Measurements from ENCODE around the gene TIPRL. TPM values are rescaled to one million over a fixed set of nuclear protein-coding genes. Genes with fewer than 3 reads are reported as not detected.

Gene TIPRL
- total and polyA plus RNA-seq, 11 donors, result 11.8 to 39.4 (median 32.7) TPM

DNA sequence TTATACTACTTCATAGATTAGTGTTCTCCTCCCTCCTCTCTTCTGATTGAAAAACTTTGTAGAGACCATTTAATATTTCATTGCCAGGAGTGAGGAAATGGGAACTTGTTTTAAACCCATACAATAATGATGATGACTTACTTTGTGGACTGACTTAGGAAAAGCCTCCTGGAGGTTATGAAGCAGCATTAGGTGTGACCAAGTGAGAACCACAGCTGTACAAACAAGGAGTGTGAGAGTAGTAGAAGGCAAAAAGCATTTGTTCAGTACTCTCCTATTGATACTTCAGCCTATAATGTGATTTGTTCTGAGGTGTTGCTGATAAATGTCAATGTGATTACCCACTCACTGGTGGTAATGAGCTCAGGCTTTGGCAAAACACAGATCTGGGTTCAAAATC is 8.4 kb downstream of the TIPRL start:
- no peak for DNase-seq
- H3K36me3 ChIP-seq, result peaks cover 0 to 76% (median 64%) of the 10 kb centered on the region in 9 donors

DNA sequence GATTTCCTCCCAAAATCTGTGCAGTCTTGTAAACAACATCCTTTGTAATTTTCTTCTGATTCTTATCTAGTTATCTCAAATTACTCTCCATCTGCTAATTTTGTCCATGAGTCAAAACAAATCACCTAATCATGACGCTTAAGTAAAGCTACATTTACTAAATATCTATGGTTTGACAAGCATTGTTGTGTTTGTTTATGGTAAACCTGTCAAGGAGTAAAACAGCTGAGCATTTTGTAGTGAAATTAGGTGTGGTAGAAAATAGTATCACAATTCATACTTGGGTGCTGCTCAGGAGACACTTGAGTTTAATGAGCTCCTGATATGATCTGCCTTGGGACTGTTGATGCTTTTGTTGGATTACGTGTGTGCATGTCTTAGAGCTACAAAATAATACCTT is 11.6 kb downstream of the TIPRL start:
- Histone ChIP-seq H3K4me1 (no peaks in the 10 kb centered on the region), H3K36me3 (peaks cover 0 to 97% (median 70%) of the 10 kb centered on the region in 9 donors), H3K27ac (no peak overlapping the region), H3K27me3 (no peaks in the 10 kb centered on the region), H3K9me3 (no peaks in the 10 kb centered on the region), H3K4me3 (no peak overlapping the region)
- TF ChIP-seq CTCF (IDR thresholded peaks at IDR 0.05), result no peak
- TF ChIP-seq POLR2A (IDR thresholded peaks at IDR 0.05), result no peak
- WGBS, 4 donors, result 57 to 72% (median 65%) methylated on average over 2 of the region's 2 CpGs
- intact Hi-C loops (cut with DNase I), result no loop called here
- no peak for DNase-seq
- ATAC-seq, result no peak

More for the DNA sequence above, 8.4 kb downstream of the TIPRL start:
- Histone ChIP-seq H3K27me3 (no peaks in the 10 kb centered on the region), H3K27ac (no peak overlapping the region), H3K4me3 (no peak overlapping the region), H3K9me3 (no peaks in the 10 kb centered on the region), H3K4me1 (no peaks in the 10 kb centered on the region)
- no peak for TF ChIP-seq CTCF (IDR thresholded peaks at IDR 0.05)
- TF ChIP-seq POLR2A (IDR thresholded peaks at IDR 0.05), result no peak
- no peak for ATAC-seq
- intact Hi-C loops (cut with DNase I), result no loop called here

DNA sequence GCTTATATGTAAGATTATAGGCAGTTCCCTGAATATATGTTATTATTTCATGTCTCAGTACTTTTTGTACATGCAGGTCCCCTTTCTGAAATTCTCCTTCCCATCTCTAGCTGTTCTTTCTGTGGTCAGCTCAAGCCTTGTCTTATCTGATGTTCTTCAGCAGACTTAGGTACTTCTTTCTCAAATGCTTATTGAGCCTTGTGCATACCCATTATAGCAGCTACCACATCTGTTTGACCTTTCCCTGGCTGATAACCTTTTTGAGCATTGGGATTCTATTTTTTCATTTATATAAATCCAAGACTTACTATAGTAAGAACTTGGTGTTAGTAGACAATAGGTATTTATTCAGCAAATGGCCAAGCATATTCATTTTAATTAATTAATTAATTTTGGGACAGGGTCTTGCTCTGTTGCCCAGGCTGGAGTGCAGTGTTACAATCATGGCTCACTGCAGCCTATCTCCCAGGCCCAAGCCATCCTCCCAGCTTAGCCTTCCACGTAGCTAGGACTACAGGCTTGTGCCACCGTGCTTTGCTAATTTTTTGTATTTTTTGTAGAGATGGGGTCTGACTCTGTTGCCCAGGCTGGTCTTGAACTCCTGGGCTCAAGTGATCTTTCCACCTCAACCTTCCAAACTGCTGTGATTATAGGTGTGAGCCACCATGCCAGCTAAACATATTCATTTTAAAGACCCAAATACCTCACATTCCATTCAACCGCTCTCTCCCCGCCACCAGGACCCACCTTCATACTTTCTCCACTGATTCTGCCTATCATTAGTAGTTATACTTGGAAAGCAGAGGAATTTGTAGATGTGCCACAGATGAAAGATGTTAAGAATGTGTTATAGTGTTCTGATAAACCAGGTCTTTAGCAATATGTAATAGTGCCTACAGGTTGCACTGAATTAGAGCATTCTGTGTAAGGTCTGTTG is 16.7 kb downstream of the TIPRL start:
- ATAC-seq, result no peak
- WGBS, 4 donors, result 96 to 99% (median 97%) methylated on average over 4 of the region's 4 CpGs
- no peaks in the 10 kb centered on the region for H3K27me3 ChIP-seq

More for the DNA sequence above, 16.7 kb downstream of the TIPRL start:
- Histone ChIP-seq H3K4me3 (no peak overlapping the region), H3K27ac (no peak overlapping the region), H3K4me1 (no peaks in the 10 kb centered on the region), H3K36me3 (peaks cover 0 to 100% (median 80%) of the 10 kb centered on the region in 9 donors), H3K9me3 (no peaks in the 10 kb centered on the region)
- intact Hi-C loops (cut with DNase I), result no loop called here
- TF ChIP-seq CTCF (IDR thresholded peaks at IDR 0.05) (no peak), POLR2A (IDR thresholded peaks at IDR 0.05) (no peak)
- DNase-seq, result no peak

Data from heart left ventricle (tissue), 16 donors.